Thyroid gland (tissue), 4 donors: ENCODE measurements around the gene PKP4.

Experiments used
- CTCF ChIP-seq, 6 experiments: fragments of 200-600 bp in 3 of 6; fragments of 450-650 bp in 3 of 6; sonication (generic) in 3 of 6; IDR thresholded peaks; one replicate each; pipeline ENCODE4 v1.5.1; 2016 to 2019; ENCODE audit warnings: antibody characterized with exemption in 6 of 6, mild to moderate bottlenecking in 2 of 6, inconsistent platforms in 1 of 6, moderate library complexity in 1 of 6
- POLR2A ChIP-seq, 2 donors: fragments of 450-650 bp; IDR thresholded peaks; one replicate each; pipeline ENCODE4 v1.6.1; 2017; ENCODE audit warnings: antibody characterized with exemption in 2 of 2, mild to moderate bottlenecking in 2 of 2, moderate library complexity in 1 of 2

GRCh38 chr2:158635961-158636601 lies 179.3 kb downstream of the PKP4 start:
- TF ChIP-seq CTCF (IDR thresholded peaks at IDR 0.05), result no peak
- no peak for TF ChIP-seq POLR2A (IDR thresholded peaks at IDR 0.05)
